Measurements from ENCODE around the gene KIAA1671. TPM values are rescaled to one million over a fixed set of nuclear protein-coding genes. Genes with fewer than 3 reads are reported as not detected.

KIAA1671 gene
- total RNA-seq, 1 experiment from 2014 or later: 63.1 TPM

DNA sequence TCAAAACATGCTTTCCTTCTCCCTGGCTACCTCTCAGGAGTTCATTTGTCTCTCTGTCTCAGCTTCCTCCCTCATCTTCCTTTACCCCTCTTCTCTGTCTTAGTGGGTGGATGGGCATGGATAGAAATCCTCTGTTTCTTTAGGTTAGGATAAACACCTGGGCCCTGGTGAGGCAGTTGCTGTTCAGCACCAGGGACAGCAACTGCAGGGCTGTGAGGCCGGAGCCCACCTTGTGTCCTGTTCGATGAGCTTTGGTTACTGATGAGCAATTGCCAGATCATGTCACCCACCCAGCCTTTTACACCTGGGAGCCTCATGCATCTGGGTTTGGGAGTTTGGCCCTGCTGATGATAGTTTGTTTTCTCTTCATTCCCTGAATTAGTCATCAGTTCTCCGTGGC, 241.0 kb downstream of the KIAA1671 start:
- H3K36me3 Mint-ChIP-seq (ENCODE audit: insufficient read depth, unreplicated experiment): peaks cover 32% of the 10 kb centered on the region
- H3K4me1 Mint-ChIP-seq (ENCODE audit: low read depth, unreplicated experiment): no peaks in the 10 kb centered on the region
- CTCF ChIA-PET: no interaction called here
- no peak overlapping the region for H3K27ac Mint-ChIP-seq (ENCODE audit: unreplicated experiment)
- H3K4me3 Mint-ChIP-seq (ENCODE audit: low read depth, unreplicated experiment): no peak overlapping the region
- no peaks in the 10 kb centered on the region for H3K9me3 Mint-ChIP-seq (ENCODE audit: low read depth, unreplicated experiment)
- no peak for TF ChIP-seq CTCF (IDR thresholded peaks at IDR 0.05; ENCODE audit: unreplicated experiment)
- DNase-seq: no peak
- H3K27me3 Mint-ChIP-seq (ENCODE audit: unreplicated experiment): no peaks in the 10 kb centered on the region
- BruUV-seq (replicated peaks): no TSS peak
- intact Hi-C loops (cut with micrococcal nuclease; ENCODE audit: unreplicated experiment): no loop called here

DNA sequence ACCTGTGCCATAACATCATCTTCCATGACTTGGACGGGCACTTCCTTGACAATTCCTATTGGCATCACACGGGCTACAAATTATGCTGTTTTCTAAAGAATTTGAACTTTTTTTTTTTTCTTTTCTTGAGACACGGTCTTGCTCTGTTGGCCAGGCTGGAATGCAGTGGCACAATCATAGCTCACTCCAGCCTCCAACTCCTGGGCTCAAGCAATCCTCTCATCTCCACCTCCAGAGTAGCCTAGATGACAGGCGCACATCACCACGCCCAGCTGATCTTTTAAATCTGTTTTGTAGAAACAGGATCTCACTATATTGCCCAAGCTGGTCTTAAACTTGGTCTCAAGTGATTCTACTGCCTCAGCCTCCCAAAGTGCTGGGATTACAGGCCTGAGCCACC, 243.8 kb downstream of the KIAA1671 start:
- intact Hi-C loops (cut with micrococcal nuclease; ENCODE audit: unreplicated experiment): no loop called here
- Mint-ChIP-seq H3K27me3 (ENCODE audit: unreplicated experiment) (no peaks in the 10 kb centered on the region), H3K9me3 (ENCODE audit: low read depth, unreplicated experiment) (no peaks in the 10 kb centered on the region), H3K36me3 (ENCODE audit: insufficient read depth, unreplicated experiment) (peaks cover 32% of the 10 kb centered on the region), H3K4me3 (ENCODE audit: low read depth, unreplicated experiment) (no peak overlapping the region), H3K4me1 (ENCODE audit: low read depth, unreplicated experiment) (no peaks in the 10 kb centered on the region), H3K27ac (ENCODE audit: unreplicated experiment) (no peak overlapping the region)
- CTCF ChIA-PET: no interaction called here
- BruUV-seq (replicated peaks): no TSS peak
- TF ChIP-seq CTCF (IDR thresholded peaks at IDR 0.05; ENCODE audit: unreplicated experiment): no peak
- no peak for DNase-seq

GRCh38 chr22:25197340-25197739, 244.8 kb downstream of the KIAA1671 start:
- CTCF ChIA-PET: interaction anchor here (0.5 kb wide), 1 partner anchor 86 kb away, joined by 3 read pairs; no protein-coding TSS in a partner anchor
- Mint-ChIP-seq H3K27ac (ENCODE audit: unreplicated experiment) (no peak overlapping the region), H3K9me3 (ENCODE audit: low read depth, unreplicated experiment) (no peaks in the 10 kb centered on the region), H3K4me3 (ENCODE audit: low read depth, unreplicated experiment) (no peak overlapping the region), H3K27me3 (ENCODE audit: unreplicated experiment) (no peaks in the 10 kb centered on the region), H3K4me1 (ENCODE audit: low read depth, unreplicated experiment) (no peaks in the 10 kb centered on the region), H3K36me3 (ENCODE audit: insufficient read depth, unreplicated experiment) (peaks cover 35% of the 10 kb centered on the region)
- intact Hi-C loops (cut with micrococcal nuclease; ENCODE audit: unreplicated experiment): no loop called here
- no peak for DNase-seq
- no peak for TF ChIP-seq CTCF (IDR thresholded peaks at IDR 0.05; ENCODE audit: unreplicated experiment)
- BruUV-seq (replicated peaks): no TSS peak

DNA sequence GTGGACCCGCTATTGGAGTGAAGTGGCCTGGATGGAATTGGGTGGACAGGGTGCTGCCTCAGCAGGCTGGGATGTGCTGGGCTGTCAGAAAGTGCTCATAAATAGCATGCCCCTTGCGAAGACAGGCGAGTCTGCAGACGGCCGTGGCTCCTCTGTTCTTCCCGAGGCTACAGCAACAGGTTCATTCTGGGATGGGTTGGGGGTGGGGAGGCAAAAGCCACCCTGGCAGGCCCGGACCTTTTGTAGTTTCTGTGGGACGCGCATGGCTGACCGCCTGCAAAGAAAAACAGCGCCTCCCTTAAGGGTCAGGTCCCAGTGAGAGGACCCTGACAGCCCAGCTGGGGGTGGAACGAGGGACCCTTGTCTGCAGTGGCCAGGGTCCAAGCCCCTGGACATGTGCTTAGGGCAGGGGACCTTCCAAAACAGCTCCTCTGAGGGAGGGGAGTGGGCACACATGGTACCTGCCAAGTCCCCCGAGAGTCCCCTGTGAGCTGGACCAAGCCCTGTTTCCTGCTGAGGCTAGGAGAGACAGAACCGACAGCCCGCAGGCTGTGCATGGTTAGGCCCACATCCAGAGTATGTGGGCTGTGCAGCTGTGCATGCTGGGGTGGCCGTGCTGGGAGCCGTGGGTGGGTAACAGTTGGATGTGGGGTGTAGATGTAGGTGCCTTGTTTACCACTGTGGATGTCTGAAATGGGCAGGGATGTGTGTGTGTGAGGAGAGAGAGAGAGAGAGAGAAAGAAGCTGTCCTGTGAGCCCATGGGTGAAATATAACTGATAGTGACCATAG, 247.4 kb downstream of the KIAA1671 start, which contains the start of gene CRYBB3:
TSS of gene CRYBB3 (plus strand) at position 128 of the 790 bp plus-strand sequence. CDS start 1,539 bp downstream, outside the sequence.
- Mint-ChIP-seq H3K36me3 (ENCODE audit: insufficient read depth, unreplicated experiment) (peaks cover 14% of the 10 kb centered on the region), H3K4me3 (ENCODE audit: low read depth, unreplicated experiment) (no peak within 1 kb of the TSS), H3K27ac (ENCODE audit: unreplicated experiment) (no peak within 1 kb of the TSS), H3K27me3 (ENCODE audit: unreplicated experiment) (no peaks in the 10 kb centered on the region), H3K9me3 (ENCODE audit: low read depth, unreplicated experiment) (no peaks in the 10 kb centered on the region), H3K4me1 (ENCODE audit: low read depth, unreplicated experiment) (no peaks in the 10 kb centered on the region)
- DNase-seq: no peak
- CTCF ChIA-PET: no interaction called here
- intact Hi-C loops (cut with micrococcal nuclease; ENCODE audit: unreplicated experiment): no loop called here
- BruUV-seq (replicated peaks): no TSS peak
- no peak for TF ChIP-seq CTCF (IDR thresholded peaks at IDR 0.05; ENCODE audit: unreplicated experiment)
